ENCODE data around the gene GDPD3. TPM values are rescaled to one million over a fixed set of nuclear protein-coding genes. Genes with fewer than 3 reads are reported as not detected.
A peak's percentile ranks its signal among the peaks of the same experiment; 100 is the strongest.

GDPD3 gene
- total and polyA plus RNA-seq, 9 of the 15 experiments (the other 6 are each of a cell fraction or from before 2014, with no cell fraction given): 0.47 to 3.9 (median 1.1) TPM

- TF ChIP-seq MAZ (CRISPR knock-in tag; conservative IDR thresholded peaks at IDR 0.05 in 1 of 2, IDR thresholded peaks at IDR 0.05 in 1 of 2) (peak in 1 of 2 experiments; percentile 69; a peak in 2 of 4 replicates), XRCC5 (IDR thresholded peaks at IDR 0.05; ENCODE audit: low read depth, low read length) (peak; percentile 38; the same call in 1 of the 2 replicates), SMC3 (conservative IDR thresholded peaks at IDR 0.05; ENCODE audit: insufficient read depth, low read depth, low read length) (0 out of 2 replicates have a peak, but pooled peaks have one; percentile 41), CTBP1 (IDR thresholded peaks at IDR 0.05; ENCODE audit: borderline replicate concordance) (peak; percentile 55; the same call in 1 of the 2 replicates), CREM (IDR thresholded peaks at IDR 0.05; ENCODE audit: low read depth) (peak; percentile 43; the same call in 1 of the 2 replicates), KLF16 (IDR thresholded peaks at IDR 0.05) (0 out of 2 replicates have a peak, but pooled peaks have one; percentile 23)
Measured at GRCh38 chr16:30054959-30055553, 58.3 kb downstream of the GDPD3 start (continued).

Other genes starting within 250 kb of the GDPD3 start
Only the 7 nearest of the 21 such genes appear.
- 1,524 and 2,127 TPM in 2 replicates for gene ALDOA, start 47.8 kb downstream of the GDPD3 start, total RNA-seq (2014; rRNA removed)
- gene ALDOA, start 47.8 kb downstream of the GDPD3 start, total RNA-seq (2014; rRNA removed; fragmentation: Illumina TruSeq; extraction: Trizol): 349 and 485 TPM in 2 replicates
- gene ALDOA, start 47.8 kb downstream of the GDPD3 start, total RNA-seq (2015; rRNA removed; fragmentation: Illumina TruSeq; extraction: Trizol): 1,293 TPM in 2 replicates
- gene ALDOA, start 47.8 kb downstream of the GDPD3 start, total RNA-seq (2021): 2,182 and 2,224 TPM in 2 replicates
- 1,608 and 2,690 TPM in 2 replicates for gene ALDOA, start 47.8 kb downstream of the GDPD3 start, polyA plus RNA-seq (2011; rRNA removed)
- 1,472 and 2,010 TPM in 2 replicates for gene ALDOA, start 47.8 kb downstream of the GDPD3 start, polyA plus RNA-seq (2014; fragmentation: Illumina TruSeq; extraction: Trizol)
- gene ALDOA, start 47.8 kb downstream of the GDPD3 start, polyA plus RNA-seq (2014; fragmentation: Nextera tagmentation; extraction: Ambion mirVana): 100 to 1,000 TPM; 311 to 650 TPM
- 1,079 and 1,272 TPM in 2 replicates for gene ALDOA, start 47.8 kb downstream of the GDPD3 start, polyA plus RNA-seq (2014; rRNA removed)
- 131 and 171 TPM in 2 replicates for gene PPP4C, start 37.5 kb downstream of the GDPD3 start, total RNA-seq (2014; rRNA removed)
- 38.9 and 59.9 TPM in 2 replicates for gene PPP4C, start 37.5 kb downstream of the GDPD3 start, total RNA-seq (2014; rRNA removed; fragmentation: Illumina TruSeq; extraction: Trizol)
- gene PPP4C, start 37.5 kb downstream of the GDPD3 start, total RNA-seq (2015; rRNA removed; fragmentation: Illumina TruSeq; extraction: Trizol): 107 and 115 TPM in 2 replicates
- gene PPP4C, start 37.5 kb downstream of the GDPD3 start, total RNA-seq (2021): 158 TPM in 2 replicates
- gene PPP4C, start 37.5 kb downstream of the GDPD3 start, polyA plus RNA-seq (2011; rRNA removed): 153 and 187 TPM in 2 replicates
- 138 and 157 TPM in 2 replicates for gene PPP4C, start 37.5 kb downstream of the GDPD3 start, polyA plus RNA-seq (2014; fragmentation: Illumina TruSeq; extraction: Trizol)
- 10 to 100 TPM in 1 of 2 experiments, 1 to 10 TPM in 1; 3.5 to 10.7 TPM for gene PPP4C, start 37.5 kb downstream of the GDPD3 start, polyA plus RNA-seq (2014; fragmentation: Nextera tagmentation; extraction: Ambion mirVana)
- gene PPP4C, start 37.5 kb downstream of the GDPD3 start, polyA plus RNA-seq (2014; rRNA removed): 183 TPM in 2 replicates
- gene TBX6, start 21.6 kb downstream of the GDPD3 start, total RNA-seq (2014; rRNA removed): 0.09 and 0.73 TPM in 2 replicates
- 0.11 TPM in 1 of 2 replicates, not detected in the other for gene TBX6, start 21.6 kb downstream of the GDPD3 start, total RNA-seq (2014; rRNA removed; fragmentation: Illumina TruSeq; extraction: Trizol)
- gene TBX6, start 21.6 kb downstream of the GDPD3 start, total RNA-seq (2015; rRNA removed; fragmentation: Illumina TruSeq; extraction: Trizol): 0.07 and 0.23 TPM in 2 replicates
- gene TBX6, start 21.6 kb downstream of the GDPD3 start, total RNA-seq (2021): 0.18 and 0.51 TPM in 2 replicates
- 0.07 and 0.16 TPM in 2 replicates for gene TBX6, start 21.6 kb downstream of the GDPD3 start, polyA plus RNA-seq (2011; rRNA removed)
- gene TBX6, start 21.6 kb downstream of the GDPD3 start, polyA plus RNA-seq (2014; fragmentation: Illumina TruSeq; extraction: Trizol): 0.30 and 0.31 TPM in 2 replicates
- gene TBX6, start 21.6 kb downstream of the GDPD3 start, polyA plus RNA-seq (2014; fragmentation: Nextera tagmentation; extraction: Ambion mirVana): not detected
- gene TBX6, start 21.6 kb downstream of the GDPD3 start, polyA plus RNA-seq (2014; rRNA removed): 0.51 and 0.58 TPM in 2 replicates
- 3.0 and 4.6 TPM in 2 replicates for gene YPEL3, start 17.3 kb downstream of the GDPD3 start, total RNA-seq (2014; rRNA removed)
- gene YPEL3, start 17.3 kb downstream of the GDPD3 start, total RNA-seq (2014; rRNA removed; fragmentation: Illumina TruSeq; extraction: Trizol): 1.0 and 1.8 TPM in 2 replicates
- gene YPEL3, start 17.3 kb downstream of the GDPD3 start, total RNA-seq (2015; rRNA removed; fragmentation: Illumina TruSeq; extraction: Trizol): 1.1 and 1.3 TPM in 2 replicates
- 5.7 and 6.7 TPM in 2 replicates for gene YPEL3, start 17.3 kb downstream of the GDPD3 start, total RNA-seq (2021)
- 3.9 and 6.8 TPM in 2 replicates for gene YPEL3, start 17.3 kb downstream of the GDPD3 start, polyA plus RNA-seq (2011; rRNA removed)
- gene YPEL3, start 17.3 kb downstream of the GDPD3 start, polyA plus RNA-seq (2014; fragmentation: Illumina TruSeq; extraction: Trizol): 2.9 and 4.4 TPM in 2 replicates
- gene YPEL3, start 17.3 kb downstream of the GDPD3 start, polyA plus RNA-seq (2014; fragmentation: Nextera tagmentation; extraction: Ambion mirVana): under 1 TPM; 0.41 to 0.42 TPM
- gene YPEL3, start 17.3 kb downstream of the GDPD3 start, polyA plus RNA-seq (2014; rRNA removed): 8.6 and 15.0 TPM in 2 replicates
- 15.7 and 38.0 TPM in 2 replicates for gene MAPK3, start 9.7 kb upstream of the GDPD3 start, total RNA-seq (2014; rRNA removed)
- gene MAPK3, start 9.7 kb upstream of the GDPD3 start, total RNA-seq (2014; rRNA removed; fragmentation: Illumina TruSeq; extraction: Trizol): 11.3 and 12.0 TPM in 2 replicates
- gene MAPK3, start 9.7 kb upstream of the GDPD3 start, total RNA-seq (2015; rRNA removed; fragmentation: Illumina TruSeq; extraction: Trizol): 13.3 and 13.9 TPM in 2 replicates
- gene MAPK3, start 9.7 kb upstream of the GDPD3 start, total RNA-seq (2021): 41.2 and 44.5 TPM in 2 replicates
- gene MAPK3, start 9.7 kb upstream of the GDPD3 start, polyA plus RNA-seq (2011; rRNA removed): 44.0 and 70.0 TPM in 2 replicates
- gene MAPK3, start 9.7 kb upstream of the GDPD3 start, polyA plus RNA-seq (2014; fragmentation: Illumina TruSeq; extraction: Trizol): 46.6 and 55.3 TPM in 2 replicates
- 1 to 10 TPM; 1.0 to 1.9 TPM for gene MAPK3, start 9.7 kb upstream of the GDPD3 start, polyA plus RNA-seq (2014; fragmentation: Nextera tagmentation; extraction: Ambion mirVana)
- gene MAPK3, start 9.7 kb upstream of the GDPD3 start, polyA plus RNA-seq (2014; rRNA removed): 23.4 and 33.8 TPM in 2 replicates
- 7.6 and 7.8 TPM in 2 replicates for gene CORO1A, start 70.1 kb upstream of the GDPD3 start, total RNA-seq (2014; rRNA removed)
- gene CORO1A, start 70.1 kb upstream of the GDPD3 start, total RNA-seq (2014; rRNA removed; fragmentation: Illumina TruSeq; extraction: Trizol): 1.3 and 2.2 TPM in 2 replicates
- gene CORO1A, start 70.1 kb upstream of the GDPD3 start, total RNA-seq (2015; rRNA removed; fragmentation: Illumina TruSeq; extraction: Trizol): 17.4 and 18.5 TPM in 2 replicates
- gene CORO1A, start 70.1 kb upstream of the GDPD3 start, total RNA-seq (2021): 17.8 and 21.1 TPM in 2 replicates
- 6.8 and 23.9 TPM in 2 replicates for gene CORO1A, start 70.1 kb upstream of the GDPD3 start, polyA plus RNA-seq (2011; rRNA removed)
- 8.3 and 14.3 TPM in 2 replicates for gene CORO1A, start 70.1 kb upstream of the GDPD3 start, polyA plus RNA-seq (2014; fragmentation: Illumina TruSeq; extraction: Trizol)
- gene CORO1A, start 70.1 kb upstream of the GDPD3 start, polyA plus RNA-seq (2014; fragmentation: Nextera tagmentation; extraction: Ambion mirVana): under 1 TPM; 0.22 to 0.31 TPM
- gene CORO1A, start 70.1 kb upstream of the GDPD3 start, polyA plus RNA-seq (2014; rRNA removed): 19.1 and 23.8 TPM in 2 replicates
- gene BOLA2B, start 80.1 kb upstream of the GDPD3 start, total RNA-seq (2014; rRNA removed): 72.1 and 88.6 TPM in 2 replicates
- 117 and 181 TPM in 2 replicates for gene BOLA2B, start 80.1 kb upstream of the GDPD3 start, total RNA-seq (2014; rRNA removed; fragmentation: Illumina TruSeq; extraction: Trizol)
- gene BOLA2B, start 80.1 kb upstream of the GDPD3 start, total RNA-seq (2015; rRNA removed; fragmentation: Illumina TruSeq; extraction: Trizol): 200 and 209 TPM in 2 replicates
- 259 and 310 TPM in 2 replicates for gene BOLA2B, start 80.1 kb upstream of the GDPD3 start, total RNA-seq (2021)
- 43.9 and 49.0 TPM in 2 replicates for gene BOLA2B, start 80.1 kb upstream of the GDPD3 start, polyA plus RNA-seq (2011; rRNA removed)
- gene BOLA2B, start 80.1 kb upstream of the GDPD3 start, polyA plus RNA-seq (2014; fragmentation: Illumina TruSeq; extraction: Trizol): 87.3 and 150 TPM in 2 replicates
- 100 to 1,000 TPM; 158 to 195 TPM for gene BOLA2B, start 80.1 kb upstream of the GDPD3 start, polyA plus RNA-seq (2014; fragmentation: Nextera tagmentation; extraction: Ambion mirVana)
- gene BOLA2B, start 80.1 kb upstream of the GDPD3 start, polyA plus RNA-seq (2014; rRNA removed): 159 and 613 TPM in 2 replicates

Measured in K562 (cell line).